Activated CD8-positive, alpha-beta memory T cell treated with anti-CD3 and anti-CD28 coated beads, Interleukin-2, amount 10 ng/mL, durations not matched to agents 7 days and 5 days (primary cell): Measurements from ENCODE around the gene NOC4L. TPM values are rescaled to one million over a fixed set of nuclear protein-coding genes. Genes with fewer than 3 reads are reported as not detected.
"Not testable (repeated sequence)": the region's sequence is repeated elsewhere in the genome, so short reads cannot be mapped to it uniquely, and the experiment has no call there.

Experiments used
- ATAC-seq: fragments of 150-1000 bp; cut with Tn5 transposase; one replicate; pipeline ENCODE4 v1.10.0; 2021; ENCODE audit warnings: moderate library complexity
- CTCF ChIA-PET: fragments of 350-600 bp; sonication (Branson Sonifier 250); formaldehyde crosslinking; loops from one replicate; lab custom pipeline; 2021; ENCODE audit warnings: antibody characterized with exemption; lab: Charles Lee
- DNase-seq: peaks from one replicate; pipeline ENCODE4 v3.0.0-alpha.2; 2020
- H3K27ac Mint-ChIP-seq: one replicate; pipeline ENCODE4 v1.8.0; 2021; ENCODE audit warnings: mild to moderate bottlenecking, mixed read lengths
- H3K27me3 Mint-ChIP-seq: one replicate; pipeline ENCODE4 v1.8.0; 2021; ENCODE audit warnings: mixed read lengths
- H3K36me3 Mint-ChIP-seq: one replicate; pipeline ENCODE4 v1.8.0; 2021; ENCODE audit warnings: mild to moderate bottlenecking, mixed read lengths
- H3K4me1 Mint-ChIP-seq: one replicate; pipeline ENCODE4 v1.8.0; 2021; ENCODE audit warnings: mixed read lengths
- H3K4me3 Mint-ChIP-seq: one replicate; pipeline ENCODE4 v1.8.0; 2021; ENCODE audit warnings: mild to moderate bottlenecking, moderate library complexity, mixed read lengths
- H3K9me3 Mint-ChIP-seq: one replicate; pipeline ENCODE4 v1.8.0; 2022; ENCODE audit warnings: low read depth, mixed read lengths
- total RNA-seq, 2 experiments: library from RNA; stranded (reverse); gene quantifications; one replicate each; pipeline ENCODE4 v1.2.3, GENCODE V29; 2021

The NOC4L gene
- total RNA-seq, 2 experiments from 2014 or later = 38.0 to 42.9 TPM

GRCh38 chr12:132191715-132192553 is 47.7 kb downstream of the NOC4L start:
- Mint-ChIP-seq H3K36me3 (peaks cover 2% of the 10 kb centered on the region), H3K4me1 (peaks cover 23% of the 10 kb centered on the region), H3K9me3 (peaks cover 3% of the 10 kb centered on the region), H3K27ac (no peak overlapping the region), H3K27me3 (no peaks in the 10 kb centered on the region), H3K4me3 (no peak overlapping the region)
- CTCF ChIA-PET = no interaction called here
- ATAC-seq = no peak
- DNase-seq = no peak

GRCh38 chr12:132194056-132194455 is 49.8 kb downstream of the NOC4L start:
- ATAC-seq = no peak
- CTCF ChIA-PET = interaction anchor here (1.0 kb wide), 1 partner anchor 10 kb away, joined by 3 read pairs; no protein-coding TSS in a partner anchor
- no peak overlapping the region for H3K27ac Mint-ChIP-seq
- H3K27me3 Mint-ChIP-seq = no peaks in the 10 kb centered on the region
- no peak for DNase-seq
- H3K4me1 Mint-ChIP-seq = peaks cover 8% of the 10 kb centered on the region
- no peak overlapping the region for H3K4me3 Mint-ChIP-seq
- peaks cover 2% of the 10 kb centered on the region for H3K36me3 Mint-ChIP-seq
- H3K9me3 Mint-ChIP-seq = peaks cover 3% of the 10 kb centered on the region

GRCh38 chr12:132194556-132194955 is 50.3 kb downstream of the NOC4L start:
- Mint-ChIP-seq H3K27ac (no peak overlapping the region), H3K4me3 (no peak overlapping the region), H3K4me1 (peaks cover 3% of the 10 kb centered on the region), H3K9me3 (peaks cover 3% of the 10 kb centered on the region), H3K27me3 (no peaks in the 10 kb centered on the region), H3K36me3 (peaks cover 2% of the 10 kb centered on the region)
- CTCF ChIA-PET = interaction anchor here (1.0 kb wide), 1 partner anchor 10 kb away, joined by 3 read pairs; no protein-coding TSS in a partner anchor
- ATAC-seq = no peak
- no peak for DNase-seq

GRCh38 chr12:132195242-132195641 is 51.0 kb downstream of the NOC4L start:
- CTCF ChIA-PET = interaction anchor here (0.7 kb wide), 1 partner anchor 10 kb away, joined by 3 read pairs; no protein-coding TSS in a partner anchor
- H3K4me3 Mint-ChIP-seq, ATAC-seq, H3K36me3 Mint-ChIP-seq, H3K9me3 Mint-ChIP-seq, H3K27me3 Mint-ChIP-seq, H3K27ac Mint-ChIP-seq, DNase-seq, H3K4me1 Mint-ChIP-seq: not testable (repeated sequence)

DNA sequence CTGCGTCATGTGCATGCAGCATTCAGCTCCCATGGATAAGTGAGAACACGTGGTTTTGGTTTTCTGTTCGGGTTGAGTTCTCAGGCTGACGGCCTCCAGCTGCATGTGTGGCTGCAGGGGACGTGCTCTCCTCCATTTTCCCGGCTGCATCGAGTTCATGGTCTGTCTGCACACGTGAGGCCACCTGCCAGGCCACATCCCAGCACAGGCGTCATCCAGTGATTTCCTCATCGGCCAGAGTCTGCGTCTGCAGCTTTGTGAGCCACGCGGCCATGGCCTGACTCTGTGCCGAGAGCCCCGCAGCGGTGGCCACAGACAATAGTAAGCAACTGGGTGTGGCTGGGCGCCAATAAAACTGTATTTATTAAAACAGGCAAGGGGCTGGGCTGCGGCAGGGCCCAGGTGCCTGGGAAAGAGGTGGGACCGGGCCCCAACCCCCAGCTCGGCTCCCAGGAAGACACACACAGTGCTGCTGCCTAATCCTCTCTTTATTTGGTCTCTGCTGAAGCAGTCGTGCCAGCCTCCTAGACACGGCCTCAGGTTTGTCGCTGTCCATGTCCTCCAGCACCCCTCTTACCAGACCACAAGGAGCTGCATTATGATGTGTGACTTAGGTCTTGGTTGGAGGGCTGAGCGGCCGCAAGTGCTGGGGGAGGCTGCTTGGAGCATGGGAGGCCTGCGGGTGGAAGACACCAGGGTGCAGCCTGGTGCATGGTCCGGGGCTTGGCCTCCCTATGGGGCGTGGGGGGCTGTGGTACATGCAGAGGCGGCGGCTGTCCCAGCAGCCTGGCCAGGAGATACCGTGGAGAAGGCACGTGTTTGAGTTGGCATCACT is 52.0 kb downstream of the NOC4L start:
- CTCF ChIA-PET = interaction anchor here (0.7 to 1.4 kb wide), 2 partner anchors 11 to 42 kb away, joined by 3 to 4 read pairs; no protein-coding TSS in a partner anchor
- H3K27me3 Mint-ChIP-seq = no peaks in the 10 kb centered on the region

DNA sequence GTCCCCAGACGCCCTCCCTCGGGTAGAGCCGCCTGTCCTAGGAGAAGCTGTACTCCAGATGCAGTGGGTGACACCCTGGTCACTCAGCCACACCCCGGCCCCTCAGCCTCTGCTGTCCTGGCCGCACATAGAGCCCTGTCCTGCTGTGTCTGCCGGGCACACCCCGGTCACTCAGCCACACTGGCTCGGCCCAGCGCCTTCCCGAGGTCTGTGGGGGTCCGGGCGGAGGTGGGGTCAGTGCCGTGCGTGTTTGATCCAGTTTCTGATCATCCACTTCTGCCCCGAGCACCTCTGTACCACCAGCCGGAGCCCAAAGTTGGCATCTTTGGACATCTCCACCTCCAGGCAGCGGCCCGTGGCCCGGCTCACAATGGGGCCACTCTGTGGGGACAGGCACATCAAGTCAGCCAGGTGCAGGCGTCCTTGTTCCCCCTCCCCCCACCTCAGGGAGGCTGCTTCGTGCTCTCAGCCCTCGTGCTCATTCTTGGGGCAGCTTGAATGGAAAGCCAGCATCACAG is 52.7 kb downstream of the NOC4L start:
- peaks cover 3% of the 10 kb centered on the region for H3K9me3 Mint-ChIP-seq
- H3K36me3 Mint-ChIP-seq = peaks cover 2% of the 10 kb centered on the region
- CTCF ChIA-PET = interaction anchor here (1.4 kb wide), 1 partner anchor 43 kb away, joined by 4 read pairs; no protein-coding TSS in a partner anchor

More for the DNA sequence above, 52.0 kb downstream of the NOC4L start:
- peaks cover 3% of the 10 kb centered on the region for H3K9me3 Mint-ChIP-seq
- H3K36me3 Mint-ChIP-seq = peaks cover 2% of the 10 kb centered on the region
- DNase-seq (no peak), ATAC-seq (no peak)
- no peaks in the 10 kb centered on the region for H3K4me1 Mint-ChIP-seq
- no peak overlapping the region for H3K4me3 Mint-ChIP-seq
- H3K27ac Mint-ChIP-seq = no peak overlapping the region

DNA sequence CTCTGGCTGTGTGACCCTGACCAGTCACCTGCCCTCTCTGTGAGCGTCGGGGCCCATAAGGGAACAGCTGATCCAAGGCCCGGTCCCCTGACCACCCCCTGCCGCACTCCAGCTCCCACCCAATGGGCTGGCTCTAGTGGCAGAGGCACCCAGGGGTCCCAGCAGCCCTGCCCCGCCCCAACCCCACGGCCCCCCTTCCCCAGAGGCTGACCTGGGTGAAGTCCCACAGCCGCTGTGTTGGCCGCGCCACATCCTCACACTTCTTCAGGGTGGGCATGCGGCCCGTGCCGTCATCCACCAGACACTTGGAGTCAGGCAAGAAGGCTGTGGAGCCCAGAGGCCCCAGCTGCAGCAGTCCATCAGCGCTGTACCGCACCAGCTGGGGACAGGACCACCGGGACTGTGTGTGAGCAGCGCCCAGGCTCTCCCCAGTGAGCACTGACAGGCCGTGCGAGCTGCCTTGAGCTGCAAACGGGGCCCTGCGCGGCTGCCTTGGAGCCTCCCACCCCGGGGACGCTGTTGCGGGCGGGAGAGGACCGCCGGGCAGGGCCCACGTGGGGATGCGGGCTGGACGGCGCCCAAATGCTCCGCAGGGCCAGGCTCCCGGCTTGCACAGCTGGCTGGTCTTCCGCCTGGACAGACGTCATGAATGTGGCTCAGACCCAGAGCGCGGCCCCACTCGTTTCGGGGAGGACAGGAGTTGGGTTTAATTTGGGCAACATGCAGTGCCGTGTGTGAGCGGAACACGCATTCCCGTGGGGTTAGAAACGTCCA is 53.5 kb downstream of the NOC4L start:
- H3K4me3 Mint-ChIP-seq = no peak overlapping the region
- CTCF ChIA-PET = interaction anchor here (1.4 kb wide), 1 partner anchor 21 kb away, joined by 4 read pairs; no protein-coding TSS in a partner anchor
- DNase-seq (no peak), ATAC-seq (no peak)
- no peaks in the 10 kb centered on the region for H3K4me1 Mint-ChIP-seq
- no peaks in the 10 kb centered on the region for H3K27me3 Mint-ChIP-seq
- H3K36me3 Mint-ChIP-seq = peaks cover 2% of the 10 kb centered on the region
- H3K9me3 Mint-ChIP-seq = peaks cover 3% of the 10 kb centered on the region
- no peak overlapping the region for H3K27ac Mint-ChIP-seq

More for the DNA sequence above, 52.7 kb downstream of the NOC4L start:
- Mint-ChIP-seq H3K4me3 (no peak overlapping the region), H3K27ac (no peak overlapping the region), H3K27me3 (no peaks in the 10 kb centered on the region), H3K4me1 (no peaks in the 10 kb centered on the region)
- ATAC-seq (no peak), DNase-seq (no peak)

DNA sequence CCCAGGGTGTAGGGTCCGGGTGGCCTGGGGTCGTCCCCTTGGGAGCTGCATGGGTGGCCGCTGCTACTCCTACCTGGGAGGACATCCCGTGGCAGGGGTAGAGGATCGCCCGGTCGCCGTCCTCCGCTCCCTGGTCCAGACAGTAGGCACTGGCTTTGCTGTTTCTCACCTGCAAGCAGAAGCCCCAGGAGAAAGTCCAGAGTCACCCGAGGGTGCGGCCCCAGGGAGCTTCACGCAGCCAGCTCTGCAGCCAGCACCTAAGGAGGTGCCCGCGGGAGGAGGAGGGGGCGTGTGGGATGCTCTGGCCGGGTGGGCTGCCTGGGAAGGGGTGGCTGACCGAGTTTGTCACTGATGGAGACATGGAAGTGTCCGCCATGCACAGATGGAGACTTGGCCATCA is 54.8 kb downstream of the NOC4L start:
- no peaks in the 10 kb centered on the region for H3K9me3 Mint-ChIP-seq
- CTCF ChIA-PET = interaction anchor here (1.0 kb wide), 1 partner anchor 45 kb away, joined by 3 read pairs; no protein-coding TSS in a partner anchor
- ATAC-seq = no peak

DNA sequence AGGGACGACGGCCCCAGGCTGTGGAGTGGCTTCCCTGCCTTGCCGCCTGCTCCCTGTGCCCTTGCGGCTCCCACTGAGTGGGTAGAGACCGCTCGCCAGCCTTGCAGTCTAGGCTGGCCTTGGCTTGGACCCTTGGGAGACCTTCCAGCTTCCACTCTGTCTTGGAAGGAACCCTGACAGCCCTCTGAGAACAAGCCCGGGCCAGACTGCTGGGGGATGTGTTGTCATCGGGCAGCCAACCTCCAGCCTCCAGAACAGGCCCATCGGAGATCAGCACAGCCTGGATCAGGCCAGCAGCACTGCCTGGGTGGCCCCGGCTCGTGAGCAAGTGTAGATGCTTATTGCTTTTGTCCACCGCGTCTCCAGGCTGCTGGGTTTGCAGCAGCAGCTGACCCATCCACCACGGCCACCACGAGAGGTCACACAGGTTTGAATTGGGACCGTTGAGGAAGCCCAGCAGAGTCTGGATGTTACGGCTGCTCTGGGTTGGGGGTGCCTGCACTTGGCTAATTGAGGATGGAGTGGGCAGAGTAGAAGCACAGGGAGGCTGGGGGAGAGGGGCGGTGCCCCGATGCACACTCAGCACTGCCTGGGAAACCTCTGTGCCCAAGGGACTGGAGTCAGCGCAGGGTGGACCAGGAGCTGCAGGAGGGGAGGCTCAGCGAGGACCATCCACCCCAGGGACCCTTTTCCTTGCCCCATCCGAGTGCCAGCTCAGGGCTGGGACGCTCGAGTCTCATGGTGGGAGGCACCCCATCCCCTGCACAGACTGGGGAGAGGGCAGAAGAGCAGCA is 55.5 kb downstream of the NOC4L start:
- Mint-ChIP-seq H3K4me1 (no peaks in the 10 kb centered on the region), H3K36me3 (no peaks in the 10 kb centered on the region), H3K9me3 (no peaks in the 10 kb centered on the region), H3K4me3 (no peak overlapping the region), H3K27ac (no peak overlapping the region), H3K27me3 (peaks cover 10% of the 10 kb centered on the region)
- ATAC-seq (no peak), DNase-seq (no peak)
- CTCF ChIA-PET = interaction anchor here (1.0 kb wide), 1 partner anchor 46 kb away, joined by 3 read pairs; no protein-coding TSS in a partner anchor

More for the DNA sequence above, 54.8 kb downstream of the NOC4L start:
- Mint-ChIP-seq H3K4me1 (no peaks in the 10 kb centered on the region), H3K4me3 (no peak overlapping the region), H3K27ac (no peak overlapping the region), H3K27me3 (peaks cover 4% of the 10 kb centered on the region), H3K36me3 (peaks cover 2% of the 10 kb centered on the region)
- DNase-seq = no peak

GRCh38 chr12:132200800-132201199 is 56.5 kb downstream of the NOC4L start:
- Mint-ChIP-seq H3K4me1 (no peaks in the 10 kb centered on the region), H3K27ac (no peak overlapping the region), H3K9me3 (no peaks in the 10 kb centered on the region), H3K36me3 (no peaks in the 10 kb centered on the region), H3K4me3 (no peak overlapping the region), H3K27me3 (peaks cover 21% of the 10 kb centered on the region)
- no peak for DNase-seq
- ATAC-seq = no peak
- CTCF ChIA-PET = no interaction called here

DNA sequence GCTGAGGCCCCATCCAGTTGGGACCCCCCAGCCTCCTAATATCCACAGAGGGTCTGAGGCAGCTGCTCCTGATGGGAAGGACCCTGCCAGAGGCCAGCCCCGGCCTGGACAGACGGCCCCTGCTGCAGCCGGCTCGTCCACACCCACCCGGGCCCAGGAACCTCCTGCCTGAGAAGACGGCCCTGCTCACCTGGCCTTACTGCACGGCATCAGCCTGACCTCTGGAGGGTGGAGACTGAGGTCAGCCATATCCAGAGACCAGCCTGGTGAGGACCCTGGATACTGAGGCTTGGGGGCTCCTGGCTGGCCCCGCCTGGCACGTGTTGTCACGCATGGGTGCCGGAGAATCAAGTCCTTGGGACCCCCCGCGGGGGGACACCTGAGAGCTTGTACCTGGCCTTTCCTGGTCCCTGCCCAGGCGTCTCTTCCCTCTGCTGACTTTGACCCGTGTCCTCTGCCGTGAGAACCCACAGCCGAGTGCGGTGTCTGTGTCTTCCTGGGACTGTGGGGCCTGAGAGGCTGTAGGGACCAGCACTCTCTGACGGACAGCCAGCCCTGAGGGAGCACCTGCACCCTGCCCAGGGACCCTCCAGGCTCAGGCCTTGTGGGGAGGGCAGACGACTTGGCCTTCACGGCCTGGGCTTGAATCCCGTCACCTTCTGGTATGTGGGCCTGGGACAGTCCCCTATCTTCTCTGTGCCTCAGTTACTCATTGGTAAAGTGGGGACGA is 57.3 kb downstream of the NOC4L start:
- no peak for ATAC-seq
- no peaks in the 10 kb centered on the region for H3K9me3 Mint-ChIP-seq

More for the DNA sequence above, 57.3 kb downstream of the NOC4L start:
- Mint-ChIP-seq H3K27me3 (peaks cover 28% of the 10 kb centered on the region), H3K36me3 (no peaks in the 10 kb centered on the region), H3K4me3 (no peak overlapping the region), H3K4me1 (no peaks in the 10 kb centered on the region), H3K27ac (no peak overlapping the region)
- CTCF ChIA-PET = no interaction called here
- no peak for DNase-seq
